ENCODE data around the gene KRT73. TPM values are rescaled to one million over a fixed set of nuclear protein-coding genes. Genes with fewer than 3 reads are reported as not detected.
A peak's percentile ranks its signal among the peaks of the same experiment; 100 is the strongest.

The KRT73 gene
- total and polyA plus RNA-seq, 7 experiments from 2014 or later, result 1.0 to 96.4 (median 26.7) TPM

GRCh38 chr12:52579468-52580465, 38.6 kb downstream of the KRT73 start:
- DNase-seq, result peak in 1 of 9 donors; percentile 13
- Mint-ChIP-seq H3K27ac (peak overlapping the region in 8 of 9 donors; percentile 41 to 87 (median 72)), H3K4me1 (peaks cover 15 to 46% (median 35%) of the 10 kb centered on the region in 7 donors), H3K4me3 (no peak overlapping the region), H3K27me3 (peaks cover 0 to 7% (median 0%) of the 10 kb centered on the region in 5 donors), H3K9me3 (no peaks in the 10 kb centered on the region), H3K36me3 (no peaks in the 10 kb centered on the region)
- no peak overlapping the region for H3K27ac ChIP-seq (ENCODE audit: low read depth, low read length)
- H3K4me1 ChIP-seq (ENCODE audit: control insufficient read depth in 2 of 2, insufficient read depth in 2 of 2, low read length in 2 of 2), result peaks cover 0 to 28% of the 10 kb centered on the region in 2 donors
- no peak for ATAC-seq
- CTCF ChIA-PET, result interaction anchor here (1.1 to 20.3 kb wide), 3 partner anchors 54 to 296 kb away, joined by 4 to 731 read pairs (median 6); no protein-coding TSS in a partner anchor
- no peaks in the 10 kb centered on the region for H3K9me3 ChIP-seq (ENCODE audit: control insufficient read depth in 2 of 3, low read length in 3 of 3)
- no peak overlapping the region for H3K4me3 ChIP-seq (ENCODE audit: low read length)
- H3K27me3 ChIP-seq (ENCODE audit: control insufficient read depth in 2 of 2, insufficient read depth in 2 of 2, low read length in 2 of 2), result no peaks in the 10 kb centered on the region
- intact Hi-C loops (cut with micrococcal nuclease), result loop anchor here (5.0 to 10.0 kb wide), 3 partner anchors 163 to 427 kb away; no protein-coding TSS in a partner anchor
- POLR2A ChIA-PET, result interaction anchor here (0.8 to 1.2 kb wide), 3 partner anchors 32 to 298 kb away, joined by 3 to 6 read pairs (median 3); no protein-coding TSS in a partner anchor
- H3K36me3 ChIP-seq (ENCODE audit: control insufficient read depth in 2 of 3, insufficient read depth in 3 of 3, low read length in 3 of 3), result no peaks in the 10 kb centered on the region

GRCh38 chr12:52578469-52578868, 39.9 kb downstream of the KRT73 start:
- ATAC-seq (no peak), DNase-seq (no peak)
- H3K4me3 Mint-ChIP-seq, result no peak overlapping the region
- H3K36me3 Mint-ChIP-seq, result no peaks in the 10 kb centered on the region
- ChIA-PET CTCF (interaction anchor here (0.6 to 20.3 kb wide), 3 partner anchors 9 to 362 kb away, joined by 3 to 731 read pairs (median 4); no protein-coding TSS in a partner anchor), POLR2A (no interaction called here)
- H3K27ac ChIP-seq (ENCODE audit: low read depth, low read length), result no peak overlapping the region
- H3K4me3 ChIP-seq (ENCODE audit: low read length), result no peak overlapping the region
- no peaks in the 10 kb centered on the region for H3K36me3 ChIP-seq (ENCODE audit: control insufficient read depth in 2 of 3, insufficient read depth in 3 of 3, low read length in 3 of 3)
- peaks cover 8 to 37% (median 22%) of the 10 kb centered on the region in 7 donors for H3K4me1 Mint-ChIP-seq
- intact Hi-C loops (cut with micrococcal nuclease), result no loop called here
- H3K27me3 Mint-ChIP-seq, result peaks cover 0 to 7% (median 0%) of the 10 kb centered on the region in 5 donors
- H3K4me1 ChIP-seq (ENCODE audit: control insufficient read depth in 2 of 2, insufficient read depth in 2 of 2, low read length in 2 of 2), result peaks cover 0 to 17% of the 10 kb centered on the region in 2 donors
- no peaks in the 10 kb centered on the region for H3K9me3 Mint-ChIP-seq
- no peaks in the 10 kb centered on the region for H3K27me3 ChIP-seq (ENCODE audit: control insufficient read depth in 2 of 2, insufficient read depth in 2 of 2, low read length in 2 of 2)
- H3K9me3 ChIP-seq (ENCODE audit: control insufficient read depth in 2 of 3, low read length in 3 of 3), result no peaks in the 10 kb centered on the region
- peak overlapping the region in 1 of 9 donors; percentile 51 for H3K27ac Mint-ChIP-seq

DNA sequence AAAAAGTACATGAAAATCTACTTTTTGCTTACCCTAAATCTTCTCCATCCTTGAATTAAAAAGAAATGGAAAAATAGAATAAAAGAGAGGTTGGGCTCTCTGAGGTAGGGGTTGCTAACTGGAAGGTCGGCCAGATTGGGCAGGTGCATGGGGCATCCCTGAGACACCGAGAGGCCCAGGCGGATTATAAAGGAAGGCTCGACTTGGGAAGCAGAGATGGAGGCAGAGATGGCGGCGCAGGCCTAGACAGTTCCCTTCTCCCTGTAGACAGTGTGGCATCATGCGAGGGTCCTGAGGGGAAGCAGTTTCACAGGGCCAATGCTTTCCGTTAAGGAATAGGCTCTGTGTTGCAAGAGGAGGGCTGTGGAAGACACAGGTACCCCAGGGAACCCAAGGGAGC, 41.0 kb downstream of the KRT73 start:
- Histone ChIP-seq H3K4me3 (ENCODE audit: low read length) (no peak overlapping the region), H3K9me3 (ENCODE audit: control insufficient read depth in 2 of 3, low read length in 3 of 3) (no peaks in the 10 kb centered on the region), H3K27ac (ENCODE audit: low read depth, low read length) (no peak overlapping the region), H3K27me3 (ENCODE audit: control insufficient read depth in 2 of 2, insufficient read depth in 2 of 2, low read length in 2 of 2) (no peaks in the 10 kb centered on the region), H3K4me1 (ENCODE audit: control insufficient read depth in 2 of 2, insufficient read depth in 2 of 2, low read length in 2 of 2) (peaks cover 0 to 8% of the 10 kb centered on the region in 2 donors), H3K36me3 (ENCODE audit: control insufficient read depth in 2 of 3, insufficient read depth in 3 of 3, low read length in 3 of 3) (no peaks in the 10 kb centered on the region)
- ATAC-seq (no peak), DNase-seq (no peak)
- POLR2A ChIA-PET, result interaction anchor here (1.3 kb wide), 1 partner anchor 8 kb away, joined by 3 read pairs; no protein-coding TSS in a partner anchor
- Mint-ChIP-seq H3K9me3 (no peaks in the 10 kb centered on the region), H3K4me1 (peaks cover 3 to 27% (median 12%) of the 10 kb centered on the region in 7 donors), H3K4me3 (no peak overlapping the region), H3K27ac (no peak overlapping the region), H3K27me3 (peaks cover 0 to 9% (median 0%) of the 10 kb centered on the region in 5 donors), H3K36me3 (no peaks in the 10 kb centered on the region)
- CTCF ChIA-PET, result interaction anchor here (0.8 to 20.3 kb wide), 2 partner anchors 9 to 298 kb away, joined by 3 to 731 read pairs; no protein-coding TSS in a partner anchor
- intact Hi-C loops (cut with micrococcal nuclease), result no loop called here

DNA sequence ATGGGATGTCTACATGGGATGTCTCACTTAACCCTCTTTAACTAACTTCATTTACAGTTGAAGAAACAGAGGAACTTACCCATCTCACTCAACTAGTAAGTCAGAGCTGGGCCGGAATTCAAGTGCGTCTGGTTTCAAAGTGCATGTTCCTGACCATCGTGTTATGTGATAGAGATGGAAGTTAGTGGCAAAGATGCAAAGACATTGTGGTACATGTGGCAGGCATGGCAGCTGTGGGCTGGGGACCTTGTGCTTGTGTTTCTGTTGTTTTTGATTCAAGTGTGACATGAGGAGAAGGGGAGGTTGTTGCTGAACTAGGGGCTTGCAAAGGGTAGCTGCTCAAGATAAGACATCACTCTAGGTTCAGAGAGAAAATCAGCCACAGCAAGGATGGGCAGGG, 42.4 kb downstream of the KRT73 start:
- Histone ChIP-seq H3K4me3 (ENCODE audit: low read length) (no peak overlapping the region), H3K9me3 (ENCODE audit: control insufficient read depth in 2 of 3, low read length in 3 of 3) (no peaks in the 10 kb centered on the region), H3K4me1 (ENCODE audit: control insufficient read depth in 2 of 2, insufficient read depth in 2 of 2, low read length in 2 of 2) (peaks cover 0 to 8% of the 10 kb centered on the region in 2 donors), H3K36me3 (ENCODE audit: control insufficient read depth in 2 of 3, insufficient read depth in 3 of 3, low read length in 3 of 3) (no peaks in the 10 kb centered on the region), H3K27me3 (ENCODE audit: control insufficient read depth in 2 of 2, insufficient read depth in 2 of 2, low read length in 2 of 2) (no peaks in the 10 kb centered on the region), H3K27ac (ENCODE audit: low read depth, low read length) (no peak overlapping the region)
- no peak overlapping the region for H3K4me3 Mint-ChIP-seq
- peaks cover 3 to 23% (median 13%) of the 10 kb centered on the region in 7 donors for H3K4me1 Mint-ChIP-seq
- CTCF ChIA-PET, result interaction anchor here (1.5 to 20.3 kb wide), 2 partner anchors 299 to 405 kb away, joined by 6 to 731 read pairs; no protein-coding TSS in a partner anchor
- no peak for DNase-seq
- no peaks in the 10 kb centered on the region for H3K36me3 Mint-ChIP-seq
- H3K27me3 Mint-ChIP-seq, result peaks cover 0 to 8% (median 0%) of the 10 kb centered on the region in 5 donors
- intact Hi-C loops (cut with micrococcal nuclease), result no loop called here
- no peak overlapping the region for H3K27ac Mint-ChIP-seq
- no peak for ATAC-seq
- H3K9me3 Mint-ChIP-seq, result no peaks in the 10 kb centered on the region
- POLR2A ChIA-PET, result interaction anchor here (1.3 kb wide), 1 partner anchor 10 kb away, joined by 3 read pairs; no protein-coding TSS in a partner anchor

DNA sequence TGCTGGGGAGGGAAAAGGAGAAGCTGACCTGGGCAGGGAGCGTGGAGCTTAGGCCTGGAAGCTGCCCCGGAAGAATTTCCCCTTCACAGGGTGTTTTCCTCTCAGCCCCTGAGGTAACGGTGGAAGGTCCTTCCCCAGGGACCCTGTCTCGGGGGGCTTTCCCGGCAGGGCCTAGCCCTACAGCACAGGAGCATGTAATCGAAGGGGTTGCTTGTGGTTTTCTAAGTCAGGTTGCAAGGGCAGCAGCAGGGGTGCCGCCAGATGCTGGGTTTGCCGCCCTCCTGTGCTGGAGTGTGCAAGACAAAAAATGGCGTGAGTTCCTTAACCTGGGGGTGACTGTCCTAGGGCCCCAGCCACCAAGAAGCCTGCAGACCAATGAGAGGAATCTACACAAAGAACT, 43.1 kb downstream of the KRT73 start:
- H3K4me3 ChIP-seq (ENCODE audit: low read length), result no peak overlapping the region
- Mint-ChIP-seq H3K36me3 (no peaks in the 10 kb centered on the region), H3K4me3 (no peak overlapping the region), H3K9me3 (no peaks in the 10 kb centered on the region), H3K27me3 (peaks cover 0 to 10% (median 1%) of the 10 kb centered on the region in 5 donors), H3K27ac (no peak overlapping the region), H3K4me1 (peaks cover 0 to 16% (median 7%) of the 10 kb centered on the region in 7 donors)
- intact Hi-C loops (cut with micrococcal nuclease), result no loop called here
- H3K27me3 ChIP-seq (ENCODE audit: control insufficient read depth in 2 of 2, insufficient read depth in 2 of 2, low read length in 2 of 2), result no peaks in the 10 kb centered on the region
- ATAC-seq (no peak), DNase-seq (no peak)
- ChIA-PET POLR2A (interaction anchor here (0.6 kb wide), 1 partner anchor 373 kb away, joined by 4 read pairs; no protein-coding TSS in a partner anchor), CTCF (interaction anchor here (1.5 to 20.3 kb wide), 2 partner anchors 300 to 405 kb away, joined by 6 to 731 read pairs; no protein-coding TSS in a partner anchor)
- H3K27ac ChIP-seq (ENCODE audit: low read depth, low read length), result no peak overlapping the region
- H3K4me1 ChIP-seq (ENCODE audit: control insufficient read depth in 2 of 2, insufficient read depth in 2 of 2, low read length in 2 of 2), result peaks cover 0 to 2% of the 10 kb centered on the region in 2 donors
- no peaks in the 10 kb centered on the region for H3K36me3 ChIP-seq (ENCODE audit: control insufficient read depth in 2 of 3, insufficient read depth in 3 of 3, low read length in 3 of 3)
- no peaks in the 10 kb centered on the region for H3K9me3 ChIP-seq (ENCODE audit: control insufficient read depth in 2 of 3, low read length in 3 of 3)

DNA sequence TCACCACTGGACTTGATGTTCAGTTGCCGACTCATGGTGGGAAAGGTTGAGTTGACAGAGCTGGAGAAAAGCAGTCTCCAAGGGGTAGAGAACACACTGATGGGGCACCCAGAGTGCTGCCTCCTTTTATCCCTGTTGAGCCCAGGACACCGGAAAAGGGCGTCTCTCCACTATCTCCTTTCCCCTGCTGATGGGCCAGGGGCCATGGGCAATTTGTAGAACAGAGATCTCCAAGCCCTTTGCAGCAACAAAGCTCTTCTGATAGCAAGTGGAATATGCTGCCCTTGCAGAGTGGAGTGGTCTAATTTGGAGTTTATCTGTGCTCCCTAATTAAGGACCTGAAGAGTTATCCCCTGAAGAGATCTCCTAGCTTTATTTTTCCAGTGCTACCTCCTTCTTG, 44.6 kb downstream of the KRT73 start, which contains the start of gene KRT74:
KRT74 (minus strand) TSS at position 101 of the 400 bp plus-strand sequence; CDS start at position 35, 66 bp downstream.
- Mint-ChIP-seq H3K36me3 (no peaks in the 10 kb centered on the region), H3K4me1 (peaks cover 0 to 12% (median 0%) of the 10 kb centered on the region in 7 donors), H3K27me3 (peaks cover 0 to 13% (median 4%) of the 10 kb centered on the region in 5 donors), H3K27ac (peak within 1 kb of the TSS in 1 of 9 donors; percentile 48), H3K9me3 (no peaks in the 10 kb centered on the region), H3K4me3 (no peak within 1 kb of the TSS)
- Histone ChIP-seq H3K27ac (ENCODE audit: low read depth, low read length) (no peak within 1 kb of the TSS), H3K27me3 (ENCODE audit: control insufficient read depth in 2 of 2, insufficient read depth in 2 of 2, low read length in 2 of 2) (no peaks in the 10 kb centered on the region), H3K4me1 (ENCODE audit: control insufficient read depth in 2 of 2, insufficient read depth in 2 of 2, low read length in 2 of 2) (no peaks in the 10 kb centered on the region), H3K9me3 (ENCODE audit: control insufficient read depth in 2 of 3, low read length in 3 of 3) (no peaks in the 10 kb centered on the region), H3K4me3 (ENCODE audit: low read length) (no peak within 1 kb of the TSS), H3K36me3 (ENCODE audit: control insufficient read depth in 2 of 3, insufficient read depth in 3 of 3, low read length in 3 of 3) (no peaks in the 10 kb centered on the region)
- ChIA-PET CTCF (interaction anchor here (0.6 to 20.3 kb wide), 5 partner anchors 8 to 407 kb away, joined by 3 to 731 read pairs (median 4); no protein-coding TSS in a partner anchor), POLR2A (no interaction called here)
- DNase-seq, result no peak
- ATAC-seq, result no peak
- intact Hi-C loops (cut with micrococcal nuclease), result no loop called here

All from naive thymus-derived CD4-positive, alpha-beta T cell (primary cell).